CMK (cell line): ENCODE measurements around the gene NAA10.

Experiments
- DNase-seq: peaks from one replicate; pipeline ENCODE4 v3.0.0-alpha.2; 2010; ENCODE audit warnings: low read depth

Gene NAA10

GRCh38 chrX:153883163-153883843 is 51.5 kb downstream of the NAA10 start:
- DNase-seq = no peak

- no peak for DNase-seq
Observed at GRCh38 chrX:153882557-153882956, 52.3 kb downstream of the NAA10 start.

GRCh38 chrX:153882086-153882498 is 52.7 kb downstream of the NAA10 start:
- DNase-seq = no peak

GRCh38 chrX:153881281-153881680 is 53.6 kb downstream of the NAA10 start:
- DNase-seq = no peak

GRCh38 chrX:153880440-153880815 is 54.4 kb downstream of the NAA10 start:
- DNase-seq = no peak

GRCh38 chrX:153879741-153880439 is 54.9 kb downstream of the NAA10 start:
- no peak for DNase-seq
